Activated CD8-positive, alpha-beta memory T cell treated with anti-CD3 and anti-CD28 coated beads for 36 hours (primary cell): ENCODE measurements around the gene QRFP. TPM values are rescaled to one million over a fixed set of nuclear protein-coding genes. Genes with fewer than 3 reads are reported as not detected.
"Not testable (repeated sequence)": the region's sequence is repeated elsewhere in the genome, so short reads cannot be mapped to it uniquely, and the experiment has no call there.

Source experiments
- CTCF ChIA-PET: fragments of 350-600 bp; sonication (Branson Sonifier 250); formaldehyde crosslinking; loops from one replicate; lab custom pipeline; 2021; ENCODE audit warnings: antibody characterized with exemption; lab: Charles Lee
- POLR2A ChIA-PET: fragments of 350-600 bp; sonication (Branson Sonifier 250); formaldehyde crosslinking; loops from one replicate; lab custom pipeline; 2021; ENCODE audit warnings: antibody characterized with exemption; lab: Charles Lee
- total RNA-seq, 2 experiments: library from RNA; stranded (reverse); gene quantifications; one replicate each; pipeline ENCODE4 v1.2.3, GENCODE V29; 2021

The QRFP gene
- total RNA-seq, 2 experiments from 2014 or later: not detected

DNA sequence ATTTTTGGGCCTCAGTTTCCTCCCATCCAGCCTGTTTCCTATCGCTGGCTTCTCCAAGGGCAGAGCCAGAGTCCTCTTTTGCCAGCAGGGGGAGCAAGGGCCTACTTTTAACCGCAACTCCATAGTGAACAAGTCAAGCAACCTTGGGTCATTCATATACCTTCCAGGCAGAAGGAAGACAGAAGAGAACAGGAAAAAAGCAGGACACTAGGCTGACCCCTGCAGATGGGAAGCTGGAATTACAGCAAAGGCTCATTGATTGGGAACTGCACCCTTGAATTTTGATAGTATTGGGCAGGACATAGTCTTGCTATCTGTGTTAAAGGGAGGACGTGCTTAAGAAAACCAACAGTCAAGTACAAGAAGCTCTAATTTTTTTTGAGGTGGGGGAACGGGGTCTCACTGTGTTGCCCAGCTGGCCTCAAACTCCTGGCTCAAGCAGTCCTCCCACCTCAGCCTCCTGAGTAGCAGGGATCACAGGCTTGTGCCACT, 30.1 kb downstream of the QRFP start:
- POLR2A ChIA-PET: no interaction called here
- CTCF ChIA-PET: interaction anchor here (0.5 to 3.8 kb wide), 19 partner anchors 8 to 308 kb away, joined by 3 to 16 read pairs (median 4); no protein-coding TSS in a partner anchor

- ChIA-PET CTCF (interaction anchor here (0.6 to 3.8 kb wide), 12 partner anchors 12 to 181 kb away, joined by 3 to 16 read pairs (median 5); no protein-coding TSS in a partner anchor), POLR2A (interaction anchor here (0.7 kb wide), 1 partner anchor 98 kb away, joined by 11 read pairs; no protein-coding TSS in a partner anchor)
Observed at GRCh38 chr9:130865921-130866320, 30.7 kb downstream of the QRFP start.

DNA sequence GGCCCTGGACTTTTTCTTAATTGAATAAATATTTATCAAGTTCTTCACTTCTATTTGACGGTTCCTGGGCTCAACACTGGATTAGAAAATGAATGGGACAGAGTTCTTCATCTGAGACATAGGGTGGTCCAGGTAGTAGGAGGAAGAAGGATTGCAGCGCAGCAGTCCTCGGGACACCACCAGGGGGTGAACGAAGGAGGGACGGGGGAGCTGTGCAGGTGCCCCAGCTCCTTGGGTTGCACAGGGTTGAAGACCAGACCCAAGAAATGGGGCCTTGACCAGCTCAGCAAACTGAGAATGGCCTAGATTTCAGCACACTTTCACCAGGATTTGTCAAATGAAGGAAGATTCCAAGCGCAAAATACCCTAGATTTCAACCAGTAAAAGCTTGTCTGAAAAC, 32.1 kb downstream of the QRFP start:
- CTCF ChIA-PET: interaction anchor here (1.0 to 3.8 kb wide), 3 partner anchors 92 to 162 kb away, joined by 3 to 16 read pairs (median 3); no protein-coding TSS in a partner anchor
- POLR2A ChIA-PET: no interaction called here

GRCh38 chr9:130862747-130863146, 33.9 kb downstream of the QRFP start:
- ChIA-PET POLR2A (no interaction called here), CTCF (interaction anchor here (0.9 to 1.5 kb wide), 5 partner anchors 17 to 183 kb away, joined by 3 to 5 read pairs (median 4); no protein-coding TSS in a partner anchor)

DNA sequence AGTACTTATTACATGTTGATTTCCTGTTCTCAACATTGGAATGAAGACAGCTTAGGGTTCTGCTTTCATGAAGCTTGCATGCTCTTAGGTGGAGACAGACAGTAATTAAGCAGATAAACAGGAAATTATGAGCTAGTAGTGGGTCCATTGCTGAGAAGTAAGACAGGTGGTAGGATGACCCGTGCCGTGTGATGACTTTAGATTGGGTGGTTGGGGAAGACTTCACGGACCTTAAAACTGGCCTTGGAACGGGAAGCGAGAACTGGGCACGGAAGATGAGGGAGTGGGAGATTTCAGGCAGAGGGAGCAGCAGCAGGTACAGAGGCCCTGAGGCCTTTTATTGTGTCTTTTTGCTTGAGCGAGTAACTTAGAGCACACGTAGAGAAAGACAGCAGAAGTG, 34.4 kb downstream of the QRFP start:
- ChIA-PET CTCF (interaction anchor here (0.9 to 1.5 kb wide), 4 partner anchors 155 to 184 kb away, joined by 3 to 5 read pairs (median 4); no protein-coding TSS in a partner anchor), POLR2A (no interaction called here)

GRCh38 chr9:130861372-130862180, 35.0 kb downstream of the QRFP start:
- ChIA-PET POLR2A (no interaction called here), CTCF (interaction anchor here (0.9 to 1.5 kb wide), 4 partner anchors 154 to 184 kb away, joined by 3 to 5 read pairs (median 4); no protein-coding TSS in a partner anchor)

DNA sequence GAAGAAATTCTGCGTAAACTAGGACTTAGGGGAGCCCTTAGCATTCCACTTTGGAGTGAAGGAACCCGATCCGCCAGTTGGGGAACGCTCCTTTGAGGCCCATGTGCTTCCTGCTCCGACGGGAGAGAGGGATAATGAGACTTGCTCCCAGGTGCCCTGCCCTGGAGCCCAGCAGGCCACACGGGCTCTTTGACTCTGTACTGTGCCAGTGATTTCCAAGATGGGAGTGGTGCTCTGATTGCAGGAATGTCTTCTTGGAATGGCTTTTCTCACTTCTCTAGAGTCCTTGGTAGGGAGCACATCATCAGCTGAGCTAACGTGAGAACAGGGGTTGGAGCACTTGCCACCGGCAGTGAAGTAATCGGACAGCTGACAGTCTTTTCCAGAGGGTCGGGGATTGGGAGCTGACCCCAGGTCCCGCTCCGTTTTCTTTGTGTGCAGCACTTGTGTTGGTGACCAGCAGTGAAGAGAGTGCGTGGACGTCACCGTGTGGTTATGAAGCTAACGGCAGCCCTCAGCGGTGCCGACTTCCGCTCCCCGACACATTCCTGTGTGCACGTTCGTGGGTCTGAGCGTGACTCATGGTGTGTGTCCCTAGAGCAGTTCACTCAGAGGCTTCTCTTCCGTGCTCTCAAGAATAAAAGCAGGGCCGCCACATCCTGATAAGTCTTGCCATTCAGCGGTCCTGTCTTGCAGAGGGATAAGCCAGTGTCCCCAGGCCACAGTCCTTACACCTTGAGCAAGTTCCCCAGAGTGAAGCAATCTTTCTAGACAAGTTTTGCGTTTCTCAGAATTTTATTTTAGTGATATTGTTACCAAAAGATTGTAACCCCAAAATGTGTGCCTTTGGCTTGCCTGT, 35.9 kb downstream of the QRFP start:
- ChIA-PET CTCF (interaction anchor here (0.8 kb wide), 1 partner anchor 159 kb away, joined by 3 read pairs; no protein-coding TSS in a partner anchor), POLR2A (no interaction called here)

- ChIA-PET CTCF (interaction anchor here (0.6 to 1.9 kb wide), 4 partner anchors 8 to 152 kb away, joined by 3 to 7 read pairs (median 5); no protein-coding TSS in a partner anchor), POLR2A (no interaction called here)
Observed at GRCh38 chr9:130858739-130859705, 37.6 kb downstream of the QRFP start.

- CTCF ChIA-PET: interaction anchor here (0.6 to 1.9 kb wide), 3 partner anchors 9 to 269 kb away, joined by 3 to 7 read pairs (median 5); no protein-coding TSS in a partner anchor
- POLR2A ChIA-PET: no interaction called here
Observed at GRCh38 chr9:130857864-130858738, 38.5 kb downstream of the QRFP start.

- ChIA-PET POLR2A (no interaction called here), CTCF (interaction anchor here (0.6 kb wide), 2 partner anchors 85 to 106 kb away, joined by 3 to 4 read pairs; no protein-coding TSS in a partner anchor)
Observed at GRCh38 chr9:130856474-130856873, 40.1 kb downstream of the QRFP start.

DNA sequence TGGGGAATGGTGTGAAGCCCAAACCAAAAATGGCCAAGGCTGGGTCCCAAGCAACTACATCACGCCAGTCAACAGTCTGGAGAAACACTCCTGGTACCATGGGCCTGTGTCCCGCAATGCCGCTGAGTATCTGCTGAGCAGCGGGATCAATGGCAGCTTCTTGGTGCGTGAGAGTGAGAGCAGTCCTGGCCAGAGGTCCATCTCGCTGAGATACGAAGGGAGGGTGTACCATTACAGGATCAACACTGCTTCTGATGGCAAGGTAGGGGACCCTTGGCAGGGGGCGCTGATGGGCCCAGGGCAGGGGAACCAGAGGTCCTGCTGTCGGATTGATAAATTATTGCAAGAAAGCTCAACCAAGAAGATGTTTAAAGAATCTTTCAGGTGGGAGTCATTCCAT, 41.8 kb downstream of the QRFP start:
- ChIA-PET CTCF (interaction anchor here (0.8 to 1.5 kb wide), 4 partner anchors 11 to 191 kb away, joined by 3 to 5 read pairs (median 4); no protein-coding TSS in a partner anchor), POLR2A (no interaction called here)

DNA sequence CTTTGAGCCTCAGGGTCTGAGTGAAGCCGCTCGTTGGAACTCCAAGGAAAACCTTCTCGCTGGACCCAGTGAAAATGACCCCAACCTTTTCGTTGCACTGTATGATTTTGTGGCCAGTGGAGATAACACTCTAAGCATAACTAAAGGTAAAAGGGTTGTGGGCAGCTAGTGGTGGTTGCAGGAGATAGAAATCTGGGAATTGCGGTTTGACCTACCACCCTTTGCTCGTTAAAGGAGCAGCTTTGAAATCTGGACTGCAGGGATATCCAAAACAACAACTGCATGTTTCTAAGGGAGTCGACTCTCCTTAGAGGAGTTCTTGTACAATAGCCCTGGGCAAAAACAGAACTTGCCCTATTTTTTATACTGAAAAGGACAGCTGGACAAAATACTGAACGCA, 42.5 kb downstream of the QRFP start:
- ChIA-PET CTCF (interaction anchor here (0.8 to 1.5 kb wide), 4 partner anchors 11 to 192 kb away, joined by 3 to 5 read pairs (median 4); no protein-coding TSS in a partner anchor), POLR2A (no interaction called here)

DNA sequence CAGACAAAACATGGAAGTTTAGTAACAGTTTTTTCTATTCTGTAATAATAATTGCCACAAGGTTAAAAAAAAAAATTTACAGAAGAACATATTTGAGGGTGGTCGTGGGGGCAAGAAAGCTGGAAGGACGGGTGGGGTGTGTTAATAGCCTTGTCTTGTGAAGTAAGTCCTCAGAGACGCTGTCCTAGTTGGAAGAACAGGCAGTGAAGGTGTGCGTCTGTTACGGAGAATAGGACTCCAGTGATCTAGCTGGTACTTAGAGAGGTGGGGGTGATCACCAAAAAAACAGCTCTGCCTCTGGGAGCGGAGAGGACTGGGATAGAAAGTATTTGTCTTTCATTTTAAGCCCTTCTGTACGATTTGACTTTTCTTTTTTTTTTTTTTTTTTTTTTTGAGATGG, 43.8 kb downstream of the QRFP start:
- CTCF ChIA-PET: no interaction called here
- POLR2A ChIA-PET: no interaction called here

- ChIA-PET CTCF (no interaction called here), POLR2A (no interaction called here)
Observed at GRCh38 chr9:130849356-130849755, 47.3 kb downstream of the QRFP start.

DNA sequence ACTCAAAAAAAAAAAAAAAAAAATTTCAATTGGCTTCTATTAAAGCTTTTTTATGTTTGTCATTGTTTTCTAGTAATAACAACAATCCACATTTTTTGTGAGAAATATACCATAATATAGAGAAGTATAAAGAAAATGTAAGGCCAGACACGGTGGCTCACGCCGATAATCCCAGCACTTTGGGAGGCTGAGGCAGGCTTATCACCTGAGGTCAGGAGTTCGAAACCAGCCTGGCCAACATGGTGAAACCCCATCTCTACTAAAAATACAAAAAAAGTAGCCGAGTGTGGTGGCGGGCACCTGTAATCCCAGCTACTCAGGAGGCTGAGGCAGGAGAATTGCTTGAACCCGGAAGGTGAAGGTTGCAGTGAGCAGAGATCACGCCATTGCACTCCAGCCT, 48.1 kb downstream of the QRFP start:
- POLR2A ChIA-PET: not testable (repeated sequence)
- CTCF ChIA-PET: interaction anchor here (0.7 kb wide), 2 partner anchors 13 to 25 kb away, joined by 3 to 4 read pairs; partner anchors contain the start of gene ABL1

DNA sequence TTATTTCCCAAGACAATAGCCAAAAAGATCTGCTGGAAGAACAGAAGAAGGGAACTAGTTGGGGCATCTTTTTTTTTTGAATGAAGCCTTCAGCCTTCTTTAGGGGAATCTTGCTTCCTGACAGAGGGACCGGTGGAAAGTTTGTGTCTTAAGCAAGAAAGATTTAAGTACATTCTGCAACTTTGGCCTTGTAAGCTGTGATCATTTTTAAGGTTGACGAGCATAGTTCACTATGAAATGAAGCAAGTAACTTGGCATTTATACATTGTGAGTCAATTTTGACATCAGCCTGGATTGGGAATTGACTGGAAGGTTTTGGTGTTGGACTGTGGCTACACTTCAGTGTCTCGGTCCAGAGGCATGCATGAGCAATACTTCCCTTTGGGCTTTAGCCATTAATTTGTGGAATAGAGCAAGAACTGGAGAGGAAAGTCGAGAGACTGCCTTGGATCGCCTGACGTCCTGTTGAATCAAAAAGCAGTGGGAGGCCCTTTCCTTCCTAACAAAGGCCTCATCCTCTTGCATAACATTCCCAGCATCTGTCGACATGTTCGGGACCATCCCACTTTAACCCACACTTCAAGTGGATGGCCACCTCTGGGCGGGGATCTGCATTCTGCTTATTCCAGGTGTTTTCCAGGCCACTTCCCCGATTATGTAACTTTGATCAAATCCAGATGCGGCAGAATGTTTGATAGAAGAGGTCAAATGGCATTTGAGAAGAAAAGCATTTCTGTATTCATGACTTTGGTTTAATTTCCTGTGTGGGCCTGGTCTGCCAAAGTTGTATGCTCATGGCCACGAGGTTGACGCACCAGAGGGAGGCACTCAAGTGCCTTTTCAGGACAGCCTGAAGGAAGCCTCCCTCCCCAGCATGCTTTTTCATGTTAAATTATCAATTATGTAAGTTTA, 49.0 kb downstream of the QRFP start:
- POLR2A ChIA-PET: no interaction called here
- CTCF ChIA-PET: no interaction called here
